ENCODE data around the gene SNHG17.
"Not testable (repeated sequence)": the region's sequence is repeated elsewhere in the genome, so short reads cannot be mapped to it uniquely, and the experiment has no call there.

SNHG17 gene

GRCh38 chr20:38466171-38466570, 31.0 kb upstream of the SNHG17 start:
- Histone ChIP-seq H2BK15ac (ENCODE audit: low read depth, poor library complexity, severe bottlenecking) (no peak overlapping the region), H3K4me2 (ENCODE audit: low read length, poor library complexity, severe bottlenecking) (no peak overlapping the region), H3K4ac (ENCODE audit: low read depth in 1 of 2, low read length in 2 of 2) (no peak overlapping the region), H2AFZ (ENCODE audit: low read depth, low read length) (no peak overlapping the region), H3K18ac (ENCODE audit: low read depth in 1 of 2, low read length in 2 of 2) (no peak overlapping the region), H3K4me1 (ENCODE audit: control insufficient read depth, insufficient read depth, low read depth, low read length) (peaks cover 2% of the 10 kb centered on the region), H3K9ac (ENCODE audit: low read length) (no peak overlapping the region), H2BK120ac (ENCODE audit: low read depth, low read length) (no peak overlapping the region), H3K9me3 (ENCODE audit: control insufficient read depth, low read length) (no peaks in the 10 kb centered on the region), H2AK5ac (ENCODE audit: low read length, severe bottlenecking) (no peak overlapping the region), H3K36me3 (ENCODE audit: control insufficient read depth in 1 of 2, insufficient read depth in 2 of 2, low read depth in 1 of 2, low read length in 2 of 2) (no peaks in the 10 kb centered on the region), H4K8ac (ENCODE audit: low read length) (no peak overlapping the region), H2BK5ac (ENCODE audit: low read depth, low read length, poor library complexity, severe bottlenecking) (no peak overlapping the region), H3K23ac (ENCODE audit: low read length in 2 of 2) (no peak overlapping the region), H4K91ac (ENCODE audit: low read length) (no peak overlapping the region), H3K79me1 (replicated peaks; ENCODE audit: low read length, poor library complexity, severe bottlenecking) (no peaks in the 10 kb centered on the region), H2BK12ac (ENCODE audit: low read length in 2 of 2) (no peak overlapping the region), H3K27me3 (ENCODE audit: control insufficient read depth in 1 of 2, insufficient read depth in 1 of 2, low read length in 2 of 2) (peaks cover 11 to 15% of the 10 kb centered on the region in 2 experiments), H3K4me3 (ENCODE audit: insufficient read depth in 1 of 2, low read depth in 1 of 2, low read length in 2 of 2) (no peak overlapping the region), H3K27ac (ENCODE audit: low read length, poor library complexity, severe bottlenecking) (no peak overlapping the region), H3K14ac (ENCODE audit: low read length in 2 of 2) (no peak overlapping the region)
- DNase-seq = no peak
- 84% methylated on average over 2 of the region's 2 CpGs for WGBS

GRCh38 chr20:38461569-38461968, 26.4 kb upstream of the SNHG17 start:
- H4K8ac ChIP-seq (ENCODE audit: low read length); H3K4me1 ChIP-seq (ENCODE audit: control insufficient read depth, insufficient read depth, low read depth, low read length); H3K23ac ChIP-seq (ENCODE audit: low read length in 2 of 2); H3K36me3 ChIP-seq (ENCODE audit: control insufficient read depth in 1 of 2, insufficient read depth in 2 of 2, low read depth in 1 of 2, low read length in 2 of 2); H4K91ac ChIP-seq (ENCODE audit: low read length); H3K4me3 ChIP-seq (ENCODE audit: insufficient read depth in 1 of 2, low read depth in 1 of 2, low read length in 2 of 2); H3K18ac ChIP-seq (ENCODE audit: low read depth in 1 of 2, low read length in 2 of 2); H2BK120ac ChIP-seq (ENCODE audit: low read depth, low read length); H2AK5ac ChIP-seq (ENCODE audit: low read length, severe bottlenecking); H2BK12ac ChIP-seq (ENCODE audit: low read length in 2 of 2); H3K9me3 ChIP-seq (ENCODE audit: control insufficient read depth, low read length); H3K9ac ChIP-seq (ENCODE audit: low read length); H3K4me2 ChIP-seq (ENCODE audit: low read length, poor library complexity, severe bottlenecking); H3K27me3 ChIP-seq (ENCODE audit: control insufficient read depth in 1 of 2, insufficient read depth in 1 of 2, low read length in 2 of 2); H3K79me1 ChIP-seq (replicated peaks; ENCODE audit: low read length, poor library complexity, severe bottlenecking); DNase-seq; H3K27ac ChIP-seq (ENCODE audit: low read length, poor library complexity, severe bottlenecking); H3K14ac ChIP-seq (ENCODE audit: low read length in 2 of 2); H2BK5ac ChIP-seq (ENCODE audit: low read depth, low read length, poor library complexity, severe bottlenecking); H2BK15ac ChIP-seq (ENCODE audit: low read depth, poor library complexity, severe bottlenecking); H2AFZ ChIP-seq (ENCODE audit: low read depth, low read length); H3K4ac ChIP-seq (ENCODE audit: low read depth in 1 of 2, low read length in 2 of 2): not testable (repeated sequence)
- WGBS = 98% methylated on average over 14 of the region's 30 CpGs

GRCh38 chr20:38461167-38461566, 26.0 kb upstream of the SNHG17 start:
- 100% methylated on average over 1 of the region's 33 CpGs for WGBS
- DNase-seq; H3K27ac ChIP-seq (ENCODE audit: low read length, poor library complexity, severe bottlenecking): not testable (repeated sequence)

GRCh38 chr20:38460631-38461030, 25.5 kb upstream of the SNHG17 start:
- H2BK15ac ChIP-seq (ENCODE audit: low read depth, poor library complexity, severe bottlenecking); H2BK5ac ChIP-seq (ENCODE audit: low read depth, low read length, poor library complexity, severe bottlenecking); H4K8ac ChIP-seq (ENCODE audit: low read length); H3K36me3 ChIP-seq (ENCODE audit: control insufficient read depth in 1 of 2, insufficient read depth in 2 of 2, low read depth in 1 of 2, low read length in 2 of 2); H3K79me1 ChIP-seq (replicated peaks; ENCODE audit: low read length, poor library complexity, severe bottlenecking); H3K4me1 ChIP-seq (ENCODE audit: control insufficient read depth, insufficient read depth, low read depth, low read length); H2BK120ac ChIP-seq (ENCODE audit: low read depth, low read length); H3K18ac ChIP-seq (ENCODE audit: low read depth in 1 of 2, low read length in 2 of 2); DNase-seq; H3K4ac ChIP-seq (ENCODE audit: low read depth in 1 of 2, low read length in 2 of 2); H3K9ac ChIP-seq (ENCODE audit: low read length); H2AFZ ChIP-seq (ENCODE audit: low read depth, low read length); H3K4me2 ChIP-seq (ENCODE audit: low read length, poor library complexity, severe bottlenecking); H4K91ac ChIP-seq (ENCODE audit: low read length); H3K9me3 ChIP-seq (ENCODE audit: control insufficient read depth, low read length); H3K27me3 ChIP-seq (ENCODE audit: control insufficient read depth in 1 of 2, insufficient read depth in 1 of 2, low read length in 2 of 2); H2AK5ac ChIP-seq (ENCODE audit: low read length, severe bottlenecking); H3K14ac ChIP-seq (ENCODE audit: low read length in 2 of 2); H3K23ac ChIP-seq (ENCODE audit: low read length in 2 of 2); H3K4me3 ChIP-seq (ENCODE audit: insufficient read depth in 1 of 2, low read depth in 1 of 2, low read length in 2 of 2); H3K27ac ChIP-seq (ENCODE audit: low read length, poor library complexity, severe bottlenecking); H2BK12ac ChIP-seq (ENCODE audit: low read length in 2 of 2): not testable (repeated sequence)
- WGBS = no CpG with 5 or more reads among the region's 2 CpGs

More at GRCh38 chr20:38461167-38461566, 26.0 kb upstream of the SNHG17 start:
- H4K91ac ChIP-seq (ENCODE audit: low read length); H3K18ac ChIP-seq (ENCODE audit: low read depth in 1 of 2, low read length in 2 of 2); H2AK5ac ChIP-seq (ENCODE audit: low read length, severe bottlenecking); H4K8ac ChIP-seq (ENCODE audit: low read length); H3K9me3 ChIP-seq (ENCODE audit: control insufficient read depth, low read length); H3K27me3 ChIP-seq (ENCODE audit: control insufficient read depth in 1 of 2, insufficient read depth in 1 of 2, low read length in 2 of 2); H2BK120ac ChIP-seq (ENCODE audit: low read depth, low read length); H3K4me3 ChIP-seq (ENCODE audit: insufficient read depth in 1 of 2, low read depth in 1 of 2, low read length in 2 of 2); H3K4me1 ChIP-seq (ENCODE audit: control insufficient read depth, insufficient read depth, low read depth, low read length); H2BK5ac ChIP-seq (ENCODE audit: low read depth, low read length, poor library complexity, severe bottlenecking); H3K23ac ChIP-seq (ENCODE audit: low read length in 2 of 2); H3K9ac ChIP-seq (ENCODE audit: low read length); H3K14ac ChIP-seq (ENCODE audit: low read length in 2 of 2); H3K4me2 ChIP-seq (ENCODE audit: low read length, poor library complexity, severe bottlenecking); H2AFZ ChIP-seq (ENCODE audit: low read depth, low read length); H3K4ac ChIP-seq (ENCODE audit: low read depth in 1 of 2, low read length in 2 of 2); H2BK15ac ChIP-seq (ENCODE audit: low read depth, poor library complexity, severe bottlenecking); H2BK12ac ChIP-seq (ENCODE audit: low read length in 2 of 2); H3K79me1 ChIP-seq (replicated peaks; ENCODE audit: low read length, poor library complexity, severe bottlenecking); H3K36me3 ChIP-seq (ENCODE audit: control insufficient read depth in 1 of 2, insufficient read depth in 2 of 2, low read depth in 1 of 2, low read length in 2 of 2): not testable (repeated sequence)
